Measurements from ENCODE around the gene ZCCHC13.
"Not testable (repeated sequence)": the region's sequence is repeated elsewhere in the genome, so short reads cannot be mapped to it uniquely, and the experiment has no call there.

The ZCCHC13 gene

DNA sequence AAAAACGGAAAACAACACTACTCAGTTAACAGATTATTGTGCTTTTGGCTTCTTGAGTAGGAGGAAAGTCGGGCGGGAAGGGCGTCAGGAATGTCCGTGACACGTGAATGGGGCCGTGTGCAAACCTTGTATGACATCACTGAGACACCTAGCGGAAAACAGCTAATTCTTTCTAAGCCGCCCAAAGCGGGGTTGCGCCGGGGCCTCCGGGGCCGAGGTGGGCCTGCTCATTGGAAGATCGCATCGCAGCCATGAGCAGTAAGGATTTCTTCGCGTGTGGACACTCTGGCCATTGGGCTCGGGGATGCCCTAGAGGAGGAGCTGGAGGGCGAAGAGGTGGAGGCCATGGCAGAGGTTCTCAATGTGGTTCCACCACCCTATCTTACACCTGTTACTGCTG lies at the start of gene ZCCHC13:
ZCCHC13 (plus strand) TSS at position 165 of the 400 bp plus-strand sequence; CDS start at position 252, 87 bp downstream.
- in situ Hi-C loops (cut with MboI; ENCODE audit: low sequenced_read_pairs) = no loop called here

DNA sequence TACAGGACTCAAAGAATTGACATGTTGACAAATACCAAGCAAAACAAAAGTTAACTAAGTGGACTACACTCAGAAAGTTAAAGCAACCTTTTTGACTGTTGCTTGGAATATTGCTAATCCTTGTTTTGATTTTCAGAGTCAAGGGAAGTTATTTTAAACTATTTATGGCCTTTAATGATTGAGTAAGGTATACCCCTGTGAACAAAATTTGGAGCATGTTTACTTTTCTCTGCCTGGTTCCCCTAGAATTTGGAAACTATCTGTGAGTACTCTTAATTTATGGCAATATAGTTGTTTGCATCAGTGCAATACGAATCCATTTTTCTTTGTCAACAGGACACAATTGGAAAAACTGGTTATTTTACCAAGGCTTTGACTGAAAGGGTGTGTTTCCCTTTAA lies 45.9 kb upstream of the ZCCHC13 start:
- in situ Hi-C loops (cut with MboI; ENCODE audit: low sequenced_read_pairs) = not testable (repeated sequence)

DNA sequence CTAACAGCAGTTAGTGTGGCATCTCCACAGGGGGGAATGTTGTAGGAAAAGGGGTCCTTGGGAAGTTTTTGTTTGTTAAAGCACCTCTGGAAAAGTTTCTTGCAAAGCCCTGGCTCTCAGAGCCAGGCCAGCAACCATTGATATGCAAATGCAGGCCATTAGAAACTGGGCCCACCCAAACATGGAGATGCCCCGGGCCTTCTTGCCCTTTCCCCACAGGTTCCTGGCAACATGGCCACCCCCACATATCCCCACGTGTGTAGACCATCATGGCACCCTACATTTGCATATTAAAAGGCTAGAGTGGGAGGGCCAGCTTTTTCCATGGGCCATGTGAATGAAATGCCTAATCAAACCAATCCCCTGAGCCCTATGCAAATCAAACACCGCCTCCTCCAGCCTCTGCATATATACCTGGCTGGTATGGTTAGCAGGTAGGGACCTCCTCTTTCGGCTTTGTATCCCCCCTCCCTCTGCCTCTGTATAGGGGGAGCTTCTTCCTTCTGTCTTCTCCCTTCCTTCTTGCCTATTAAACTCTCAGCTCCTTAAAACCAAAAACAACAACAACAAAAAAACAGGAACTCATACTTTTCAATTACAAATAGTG lies 44.0 kb upstream of the ZCCHC13 start:
- in situ Hi-C loops (cut with MboI; ENCODE audit: low sequenced_read_pairs) = no loop called here

DNA sequence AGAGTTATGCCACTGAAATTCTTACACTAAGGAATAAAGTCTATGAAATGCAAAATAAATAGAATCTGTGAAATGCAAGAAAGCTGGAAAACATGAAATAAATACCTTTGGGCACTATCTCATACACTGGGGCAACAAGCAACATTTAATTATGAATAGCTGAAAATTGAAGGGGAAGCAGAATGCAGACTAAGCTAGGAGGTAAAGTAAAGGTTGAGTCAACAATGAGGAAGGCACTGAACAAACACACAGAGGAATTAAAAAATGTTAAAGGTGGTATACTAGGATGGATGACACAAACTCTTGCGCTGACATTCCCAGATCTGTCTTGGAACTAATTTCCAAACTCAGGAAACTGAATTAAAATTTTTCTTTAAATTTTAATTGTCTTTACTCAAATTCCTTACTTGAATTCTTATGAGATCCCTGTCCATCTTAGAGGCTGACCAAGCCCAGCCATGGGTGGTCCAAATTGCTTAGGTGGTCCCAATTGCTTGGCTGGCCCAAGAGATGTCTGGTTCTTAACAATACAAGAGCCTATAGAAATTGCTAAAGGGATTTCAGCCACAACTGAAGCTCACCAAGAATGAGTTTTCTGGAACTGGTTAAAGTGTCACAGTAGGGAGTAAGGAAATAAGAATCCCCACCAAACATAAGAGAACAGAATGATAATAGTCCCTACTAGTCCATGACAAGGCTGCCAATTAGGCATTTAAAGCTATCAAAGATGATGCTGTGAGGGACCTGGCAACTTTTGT lies 41.3 kb upstream of the ZCCHC13 start:
- in situ Hi-C loops (cut with MboI; ENCODE audit: low sequenced_read_pairs) = no loop called here

DNA sequence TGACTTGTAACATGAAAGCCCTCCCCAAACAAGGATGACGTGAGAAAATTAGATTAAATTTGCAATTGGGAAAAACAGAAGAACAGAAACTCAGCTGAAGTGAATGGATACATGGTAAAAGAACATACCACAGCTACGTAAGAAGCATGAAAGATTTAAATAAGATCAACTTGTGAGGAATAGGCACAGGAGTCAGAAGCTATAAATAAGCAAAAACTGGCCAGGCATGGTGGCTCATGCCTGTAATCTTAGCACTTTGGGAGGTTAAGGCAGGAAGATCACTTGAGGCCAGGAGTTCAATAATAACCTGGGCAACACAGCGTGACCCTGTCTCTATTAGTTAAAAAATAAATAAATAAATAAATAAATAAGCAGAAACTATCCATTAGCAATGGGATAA lies 33.6 kb upstream of the ZCCHC13 start:
- in situ Hi-C loops (cut with MboI; ENCODE audit: low sequenced_read_pairs) = no loop called here

DNA sequence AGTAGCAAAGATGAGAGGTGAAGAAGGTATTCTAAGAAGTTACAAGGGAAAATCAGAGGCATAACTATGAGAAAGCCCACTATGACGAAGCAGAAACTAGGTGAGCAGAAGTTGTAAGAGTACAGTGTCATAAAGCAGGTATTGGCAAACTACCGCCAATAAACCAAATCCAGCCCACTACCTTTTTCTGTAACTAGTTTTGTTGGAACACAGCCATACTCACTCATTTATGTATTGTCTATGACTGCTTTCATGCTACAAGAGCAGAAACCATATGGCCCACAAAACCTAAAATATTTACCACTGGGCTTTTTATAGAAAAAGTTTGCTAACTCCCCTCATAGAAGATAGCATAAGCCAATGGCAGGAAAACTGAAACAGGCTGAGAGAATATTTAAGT lies 31.8 kb upstream of the ZCCHC13 start:
- in situ Hi-C loops (cut with MboI; ENCODE audit: low sequenced_read_pairs) = no loop called here

DNA sequence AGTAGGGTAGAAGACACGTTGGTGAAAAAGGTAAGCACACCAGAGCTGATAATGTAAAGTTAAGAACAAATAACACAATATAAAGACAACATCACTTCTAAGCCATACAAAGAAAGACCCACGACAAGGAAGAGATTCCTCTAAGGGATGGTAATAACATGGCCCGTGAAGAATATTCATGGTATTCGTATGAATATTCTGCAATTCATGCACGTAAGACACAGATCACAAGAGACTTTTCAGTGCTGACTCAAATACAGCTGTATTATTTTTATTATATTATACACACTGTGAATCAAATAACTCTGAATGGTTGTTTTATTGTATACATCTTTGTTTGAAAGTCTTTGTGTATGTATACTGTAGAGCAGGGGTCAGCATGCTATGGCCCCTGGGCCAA lies 29.5 kb upstream of the ZCCHC13 start:
- in situ Hi-C loops (cut with MboI; ENCODE audit: low sequenced_read_pairs) = no loop called here

DNA sequence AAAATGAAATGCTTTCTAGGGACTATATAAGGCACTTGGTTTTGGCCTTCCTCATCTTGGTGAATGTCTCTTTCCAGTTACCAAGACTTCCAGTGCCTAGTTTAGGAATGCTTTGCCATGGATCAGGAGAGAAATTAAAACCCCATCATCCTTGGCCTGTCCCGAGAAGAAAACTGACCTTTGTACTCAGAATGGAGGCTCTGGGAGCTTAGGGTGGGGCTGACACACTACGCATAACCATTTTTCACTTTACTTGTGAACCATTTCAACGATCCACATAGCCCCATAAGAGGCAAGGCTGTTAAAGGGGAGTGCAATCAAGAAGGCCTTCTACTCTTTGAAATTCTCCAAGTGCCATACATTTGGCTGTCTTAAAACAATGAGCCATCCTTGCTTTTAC lies 26.7 kb upstream of the ZCCHC13 start:
- in situ Hi-C loops (cut with MboI; ENCODE audit: low sequenced_read_pairs) = no loop called here

DNA sequence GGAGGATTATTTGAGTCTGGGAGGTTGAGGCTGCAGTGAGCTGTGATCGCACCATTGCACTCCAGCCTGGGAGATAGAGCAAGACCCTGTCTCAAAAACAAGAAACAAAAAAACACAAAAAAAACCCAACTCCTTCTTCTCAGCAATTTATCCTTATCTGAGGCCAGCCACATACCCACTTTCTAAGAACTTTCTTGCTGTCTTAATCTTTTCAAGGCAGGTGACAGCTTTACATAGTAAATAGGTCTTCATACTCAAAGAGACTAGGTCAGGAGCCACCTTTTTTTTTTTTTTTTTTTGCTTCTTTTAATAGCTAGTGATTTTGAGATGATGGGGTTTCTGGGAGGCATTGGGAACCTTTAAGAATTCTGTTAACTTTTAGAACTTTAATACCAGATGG lies 26.1 kb upstream of the ZCCHC13 start:
- in situ Hi-C loops (cut with MboI; ENCODE audit: low sequenced_read_pairs) = no loop called here

DNA sequence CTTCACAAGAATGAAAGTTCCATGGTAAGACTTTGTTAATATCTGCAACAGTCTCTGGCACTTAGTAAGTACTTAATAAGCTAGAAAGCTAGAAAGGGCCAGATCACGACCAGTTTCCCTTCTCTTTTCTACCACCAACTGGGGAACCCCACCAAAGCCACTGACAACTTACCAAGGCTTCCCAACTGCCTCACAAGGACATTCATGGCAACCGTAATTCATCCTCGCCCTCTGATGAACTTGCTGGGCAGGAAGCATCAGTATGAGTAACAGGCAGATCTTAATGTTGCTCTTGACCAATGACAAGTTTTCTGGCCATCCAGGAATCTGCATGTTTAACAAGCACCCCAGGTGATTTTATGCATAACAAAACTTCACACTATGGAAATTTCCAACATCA lies 23.2 kb upstream of the ZCCHC13 start:
- in situ Hi-C loops (cut with MboI; ENCODE audit: low sequenced_read_pairs) = no loop called here

DNA sequence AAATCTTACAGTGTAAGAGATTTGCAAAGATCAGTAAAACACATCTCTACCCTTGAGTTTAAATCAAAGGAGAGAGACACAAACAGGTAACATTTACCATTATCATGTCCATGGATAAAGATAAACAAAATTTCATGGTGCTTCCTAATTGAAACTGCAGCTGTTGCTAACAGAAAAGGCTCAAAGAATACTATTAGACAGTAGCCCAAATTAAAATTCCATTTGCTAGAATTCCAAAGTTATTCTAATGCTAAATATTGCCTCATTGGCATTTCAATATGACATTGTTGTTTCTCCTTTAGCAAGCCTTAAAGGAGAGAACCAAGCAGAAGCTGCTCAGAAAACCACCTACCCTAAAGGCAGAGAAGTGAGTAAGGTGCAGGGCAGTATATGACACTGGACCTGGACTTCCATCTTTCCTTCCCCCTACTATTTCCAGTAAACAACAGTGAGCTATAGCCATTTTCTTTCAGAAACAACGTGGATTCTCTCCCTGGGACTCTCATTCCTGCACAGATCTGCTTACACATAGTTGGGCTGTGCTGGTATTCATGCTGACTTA lies 19.5 kb upstream of the ZCCHC13 start:
- in situ Hi-C loops (cut with MboI; ENCODE audit: low sequenced_read_pairs) = no loop called here

DNA sequence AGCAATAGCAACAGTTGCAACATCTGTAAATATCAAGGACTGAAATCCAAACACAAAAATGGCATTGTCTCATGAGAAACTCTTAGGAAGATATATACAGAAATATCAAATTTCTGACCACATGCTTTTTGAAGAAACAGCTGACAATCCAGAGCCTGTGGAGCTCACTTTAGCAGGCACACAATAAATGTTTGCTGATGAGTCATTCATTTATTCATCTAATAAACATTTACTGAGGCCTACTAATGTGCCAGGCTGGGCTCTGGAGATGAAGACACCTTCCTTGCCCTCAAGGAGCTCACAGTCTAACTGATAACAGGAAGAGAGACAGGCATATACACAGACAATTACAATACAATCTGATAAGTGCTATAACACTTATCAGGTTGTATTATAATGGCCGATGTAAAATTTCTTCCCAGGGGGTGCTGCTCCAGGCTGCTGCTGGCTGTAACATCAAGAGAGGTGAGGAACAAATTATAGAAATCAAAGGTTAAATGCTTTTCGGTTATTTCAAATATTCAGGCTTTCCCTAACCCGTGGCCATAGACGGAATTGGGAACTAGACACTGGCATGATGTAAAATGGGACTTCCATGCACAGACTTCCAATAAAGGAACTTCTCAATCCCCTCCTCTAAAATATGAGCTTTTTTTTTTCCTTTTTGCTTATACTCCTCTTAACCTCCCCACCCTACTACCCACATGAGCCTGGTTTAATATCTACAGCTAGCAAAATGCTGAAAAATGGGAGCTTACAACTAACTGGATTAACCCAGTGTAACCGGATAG lies 16.8 kb upstream of the ZCCHC13 start:
- in situ Hi-C loops (cut with MboI; ENCODE audit: low sequenced_read_pairs) = no loop called here

DNA sequence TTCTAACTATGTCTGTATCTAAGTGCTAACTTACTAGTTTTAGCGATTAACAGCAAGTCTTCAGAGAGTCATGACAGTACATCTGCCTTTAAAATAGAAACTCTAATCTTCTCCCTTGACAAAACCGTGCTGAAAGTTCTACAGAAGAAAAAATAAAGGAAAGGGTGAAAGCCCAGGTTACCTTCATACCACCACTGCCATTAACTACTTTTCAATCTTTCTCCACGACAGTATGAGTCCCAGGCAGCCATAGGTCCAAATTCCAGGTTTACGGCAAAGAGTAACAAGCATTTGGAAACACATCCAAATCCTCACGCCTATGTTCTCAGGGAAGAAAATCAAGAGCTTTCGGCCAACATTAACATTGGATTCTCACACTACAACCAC lies 12.4 kb upstream of the ZCCHC13 start:
- in situ Hi-C loops (cut with MboI; ENCODE audit: low sequenced_read_pairs) = no loop called here

DNA sequence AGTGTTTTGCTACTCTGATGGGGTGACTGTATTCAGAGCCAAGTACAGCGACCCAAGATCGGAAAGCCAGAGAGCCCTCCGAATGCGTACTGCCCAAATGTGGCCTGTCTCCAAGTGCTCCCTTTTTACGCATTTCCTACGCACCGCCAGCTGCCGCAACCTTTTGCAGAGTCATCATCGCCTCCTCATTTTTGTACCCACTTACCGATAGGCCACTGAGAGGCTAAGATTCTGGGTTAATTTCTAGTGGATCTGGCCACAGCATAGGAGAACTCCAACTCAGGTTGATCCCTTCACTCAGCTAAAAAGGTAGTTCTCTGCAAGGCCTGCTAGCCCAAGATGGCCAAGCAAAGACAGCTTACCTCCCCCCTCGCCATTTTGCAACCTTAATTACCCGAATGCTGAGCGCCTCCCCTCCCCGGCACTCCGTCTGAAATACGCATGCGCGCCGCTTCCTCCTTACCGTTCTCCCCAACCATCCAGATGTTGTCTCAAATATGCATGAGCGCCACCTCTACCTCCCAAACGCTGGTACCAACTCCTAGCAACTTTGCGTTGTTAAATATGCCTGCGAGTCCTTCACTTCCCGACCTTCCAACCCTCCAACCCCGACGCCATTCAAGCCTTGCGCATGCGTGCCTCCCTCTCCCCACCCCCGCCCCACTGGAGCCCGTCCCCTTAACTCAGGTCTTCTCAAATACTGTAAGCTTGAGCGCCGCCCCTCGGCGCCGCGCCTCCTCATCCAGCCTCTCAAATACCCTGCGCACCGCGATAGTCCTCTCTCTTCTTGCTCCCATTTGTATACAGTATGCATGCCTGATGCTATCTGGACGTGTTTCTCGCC lies 11.8 kb upstream of the ZCCHC13 start:
- in situ Hi-C loops (cut with MboI; ENCODE audit: low sequenced_read_pairs) = no loop called here

DNA sequence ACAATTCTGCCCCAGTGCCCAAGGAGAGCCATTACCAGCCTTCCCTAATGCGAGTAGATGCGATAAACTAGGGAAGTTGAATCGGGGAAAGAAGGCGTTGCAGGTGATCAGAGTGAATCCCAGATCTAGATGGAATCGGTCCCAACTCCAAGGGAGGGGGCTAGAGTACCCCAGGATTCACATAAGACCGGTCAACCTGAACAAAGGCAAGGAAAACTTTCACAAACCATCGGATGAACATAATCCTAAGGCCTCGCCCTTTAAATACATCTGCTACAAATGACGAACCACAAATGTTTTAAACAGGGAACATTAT lies 11.2 kb upstream of the ZCCHC13 start:
- in situ Hi-C loops (cut with MboI; ENCODE audit: low sequenced_read_pairs) = no loop called here

DNA sequence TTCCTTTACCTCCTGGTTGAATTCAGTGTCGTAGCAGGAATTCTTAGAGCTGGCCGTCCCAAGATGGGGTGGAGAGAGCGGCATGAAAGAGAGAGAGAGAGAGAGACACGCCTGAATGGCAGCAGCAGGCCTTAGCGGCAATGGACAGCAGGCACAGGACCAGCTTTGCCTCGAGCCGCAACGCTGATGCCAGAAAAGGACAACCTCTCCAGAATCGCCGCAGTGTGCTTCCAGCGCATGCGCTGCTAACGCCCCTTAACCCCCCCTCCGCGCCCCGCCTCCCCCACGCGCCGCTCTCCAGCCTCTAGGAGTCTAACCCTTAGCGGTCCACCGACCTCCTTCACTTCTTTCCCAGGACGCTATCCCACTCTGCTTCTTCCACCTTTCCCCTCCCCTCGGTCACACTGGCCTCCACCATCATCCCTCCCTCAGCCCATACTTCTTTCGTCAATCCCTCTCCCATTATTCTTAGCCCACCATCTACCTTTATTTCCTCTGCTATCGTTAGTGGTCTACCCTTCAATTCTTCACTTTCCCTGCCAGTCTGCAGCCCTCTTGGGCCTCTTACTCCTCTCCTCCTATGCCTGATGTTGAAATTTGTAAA lies 10.5 kb upstream of the ZCCHC13 start:
- in situ Hi-C loops (cut with MboI; ENCODE audit: low sequenced_read_pairs) = no loop called here

DNA sequence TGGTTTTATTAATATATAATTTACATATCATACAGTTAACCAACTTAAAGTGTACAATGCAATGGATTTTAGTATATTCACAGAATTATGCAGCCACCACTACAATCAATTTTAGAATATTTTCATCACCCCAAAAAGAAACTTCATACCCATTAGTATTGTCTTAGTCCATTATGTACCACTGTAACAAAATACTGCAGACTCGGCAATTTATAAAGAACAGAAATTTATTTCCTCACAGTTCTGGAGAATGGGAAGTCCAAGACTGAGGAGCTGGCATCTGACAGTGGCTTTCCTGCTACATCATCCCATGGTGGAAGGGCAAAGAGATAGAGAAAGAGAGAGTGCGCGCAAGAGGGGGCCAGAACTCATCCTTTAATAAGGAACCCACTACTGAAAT lies 8.9 kb upstream of the ZCCHC13 start:
- in situ Hi-C loops (cut with MboI; ENCODE audit: low sequenced_read_pairs) = no loop called here

DNA sequence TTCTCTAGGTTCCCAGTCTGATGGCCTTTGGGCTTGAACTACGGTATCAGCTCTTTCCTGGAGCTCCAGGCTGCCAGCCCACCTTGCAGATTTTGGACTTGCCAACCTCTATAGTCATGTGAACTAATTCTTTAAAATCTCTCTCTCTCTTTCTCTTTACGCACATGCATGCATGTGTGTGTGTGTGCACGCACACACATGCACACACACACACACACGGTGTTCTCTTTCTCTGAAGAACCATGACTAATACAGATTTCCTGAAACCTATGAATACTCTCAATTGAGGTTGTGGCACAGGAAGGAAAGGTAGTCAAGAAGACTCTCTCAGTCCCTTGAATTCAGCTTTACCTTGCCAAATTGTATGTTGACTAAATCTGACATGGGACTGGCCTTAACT lies 6.2 kb upstream of the ZCCHC13 start:
- in situ Hi-C loops (cut with MboI; ENCODE audit: low sequenced_read_pairs) = no loop called here

DNA sequence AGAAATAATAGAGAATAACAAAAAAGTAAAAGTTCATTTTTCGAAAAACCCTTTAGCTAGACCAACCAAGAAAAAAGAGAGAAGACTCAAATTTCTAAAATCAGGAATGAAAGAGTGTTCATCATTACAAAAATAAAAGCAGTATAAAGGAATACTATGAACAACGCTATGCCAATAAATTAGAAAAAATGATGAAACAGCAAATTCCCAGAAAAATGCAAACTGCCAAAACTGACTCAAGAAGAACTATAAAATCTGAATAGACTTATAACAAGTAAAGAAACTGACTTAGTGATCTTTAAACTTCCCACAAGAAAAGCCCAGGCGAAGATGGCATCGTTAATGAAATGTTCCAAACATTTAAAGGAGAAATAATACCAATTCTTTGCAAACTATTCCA lies 3.1 kb upstream of the ZCCHC13 start:
- in situ Hi-C loops (cut with MboI; ENCODE audit: low sequenced_read_pairs) = no loop called here

DNA sequence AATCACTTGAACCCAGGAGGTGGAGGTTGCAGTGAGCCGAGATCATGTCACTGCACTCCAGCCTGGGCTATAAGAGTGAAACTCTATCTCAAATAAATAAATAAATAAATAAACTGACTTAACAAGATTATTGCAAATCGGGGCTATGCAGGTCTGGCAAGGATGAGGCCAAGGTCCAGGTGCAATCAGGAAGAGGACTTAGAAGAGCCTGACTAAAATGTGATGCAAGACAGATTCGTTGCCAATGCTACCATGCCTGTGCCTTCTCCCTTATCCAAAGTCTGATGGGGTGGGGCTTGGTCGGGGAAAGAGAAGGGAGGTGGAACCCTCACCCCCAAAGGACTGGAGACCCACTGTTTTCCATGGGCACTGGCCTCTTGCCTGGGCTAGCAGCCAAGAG lies 14.7 kb downstream of the ZCCHC13 start:
- in situ Hi-C loops (cut with MboI; ENCODE audit: low sequenced_read_pairs) = no loop called here

DNA sequence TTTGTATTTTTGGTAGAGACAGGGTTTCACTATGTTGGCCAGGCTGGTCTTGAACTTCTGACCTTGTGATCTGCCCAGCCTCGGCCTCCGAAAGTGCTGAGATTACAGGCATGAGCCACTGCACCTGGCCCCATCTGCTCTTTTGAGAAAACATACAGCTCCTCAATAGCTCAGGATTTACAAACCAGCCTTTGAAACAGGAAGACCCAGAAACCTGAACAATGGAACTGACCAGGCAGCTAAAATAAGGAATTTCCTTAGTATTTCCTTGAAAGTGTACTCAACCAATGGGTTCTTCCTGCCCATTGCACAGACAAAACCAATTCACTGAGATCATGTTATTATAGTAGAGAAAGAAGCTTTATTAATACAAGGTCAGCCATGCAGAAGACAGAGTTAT lies 15.3 kb downstream of the ZCCHC13 start:
- in situ Hi-C loops (cut with MboI; ENCODE audit: low sequenced_read_pairs) = not testable (repeated sequence)
